GM18508 (cell line): ENCODE measurements around the gene MFAP2.

ENCODE experiments used
- ATAC-seq: cut with Tn5 transposase; IDR thresholded peaks from one replicate; pipeline ENCODE4 v1.9.1; 2021; ENCODE audit warnings: moderate number of reproducible peaks; ENCODE audit not compliant: insufficient read depth, unreplicated experiment

Gene MFAP2

GRCh38 chr1:16982902-16983301, 2.5 kb upstream of the MFAP2 start:
- no peak for ATAC-seq

- ATAC-seq, result no peak
Measured at GRCh38 chr1:16981269-16981849, 939 bp upstream of the MFAP2 start.

- no peak for ATAC-seq
Measured at GRCh38 chr1:16979475-16980327, 719 bp downstream of the MFAP2 start.

GRCh38 chr1:16978567-16979474, 1.6 kb downstream of the MFAP2 start:
- ATAC-seq, result no peak

GRCh38 chr1:16978139-16978538, 2.3 kb downstream of the MFAP2 start:
- ATAC-seq, result no peak

GRCh38 chr1:16977377-16977776, 3.0 kb downstream of the MFAP2 start:
- no peak for ATAC-seq

GRCh38 chr1:16976966-16977365, 3.5 kb downstream of the MFAP2 start:
- ATAC-seq, result no peak

GRCh38 chr1:16975838-16976237, 4.6 kb downstream of the MFAP2 start:
- ATAC-seq, result no peak

- no peak for ATAC-seq
Measured at GRCh38 chr1:16975211-16975610, 5.2 kb downstream of the MFAP2 start.

- no peak for ATAC-seq
Measured at GRCh38 chr1:16973215-16973614, 7.2 kb downstream of the MFAP2 start.

GRCh38 chr1:16972189-16972895, 8.1 kb downstream of the MFAP2 start:
- ATAC-seq, result no peak

GRCh38 chr1:16971341-16972188, 8.9 kb downstream of the MFAP2 start:
- no peak for ATAC-seq

GRCh38 chr1:16970132-16970910, 10.1 kb downstream of the MFAP2 start:
- ATAC-seq, result no peak

- ATAC-seq, result no peak
Measured at GRCh38 chr1:16969651-16970050, 10.8 kb downstream of the MFAP2 start.

GRCh38 chr1:16969057-16969611, 11.3 kb downstream of the MFAP2 start:
- no peak for ATAC-seq

GRCh38 chr1:16968372-16968771, 12.0 kb downstream of the MFAP2 start:
- ATAC-seq, result no peak

- ATAC-seq, result no peak
Measured at GRCh38 chr1:16967962-16968361, 12.5 kb downstream of the MFAP2 start.

GRCh38 chr1:16967095-16967575, 13.3 kb downstream of the MFAP2 start:
- no peak for ATAC-seq
